B cell (primary cell): ENCODE data around the gene DEDD2. TPM values are rescaled to one million over a fixed set of nuclear protein-coding genes. Genes with fewer than 3 reads are reported as not detected.

Experiments
- ATAC-seq: fragments of 200-7000 bp; cut with Tn5 transposase; one replicate; pipeline ENCODE4 v1.10.0; 2021; ENCODE audit warnings: low read depth, mild to moderate bottlenecking, moderate number of reproducible peaks, moderate library complexity
- CTCF ChIA-PET: fragments of 350-600 bp; sonication (Branson Sonifier 250); formaldehyde crosslinking; loops from one replicate; lab custom pipeline; 2021; ENCODE audit warnings: antibody characterized with exemption, inconsistent platforms; lab: Charles Lee
- POLR2A ChIA-PET: fragments of 350-600 bp; sonication (Branson Sonifier 250); formaldehyde crosslinking; loops from one replicate; lab custom pipeline; 2021; ENCODE audit warnings: antibody characterized with exemption; lab: Charles Lee
- DNase-seq: peaks from one replicate; pipeline ENCODE4 v3.0.0; 2013
- H2AFZ ChIP-seq: 2 replicates; pipeline ENCODE4 v1.6.1; 2012; ENCODE audit warnings: mild to moderate bottlenecking, low read depth, low read length; ENCODE audit not compliant: insufficient read depth, poor library complexity, severe bottlenecking
- H3K27ac ChIP-seq, 2 donors: 1 replicate in 1 of 2; 2 replicates in 1 of 2; pipeline ENCODE4 v1.5.1; 2012 to 2013; ENCODE audit warnings: low read length in 2 of 2, mild to moderate bottlenecking in 2 of 2, moderate library complexity in 1 of 2
- H3K27me3 ChIP-seq, 4 experiments: fragments of 200-600 bp in 1 of 4; sonication (generic) in 1 of 4; replicated peaks in 1 of 4; 1 replicate in 2 of 4; 2 replicates in 2 of 4; pipeline versions ENCODE4 v1.6.1 to v1.7.0; 2013 to 2016; ENCODE audit warnings: low read length in 3 of 4, mild to moderate bottlenecking in 2 of 4, mixed read lengths in 1 of 4, moderate library complexity in 1 of 4; ENCODE audit not compliant: insufficient read depth in 4 of 4, control insufficient read depth in 3 of 4; ENCODE audit errors: control extremely low read depth in 1 of 4
- H3K36me3 ChIP-seq, 2 experiments: replicated peaks in 1 of 2; 1 replicate in 1 of 2; 2 replicates in 1 of 2; pipeline versions ENCODE4 v1.6.1 to v1.7.1; 2013; ENCODE audit warnings: low read length in 1 of 2; ENCODE audit not compliant: insufficient read depth in 2 of 2, control insufficient read depth in 1 of 2; ENCODE audit errors: control extremely low read depth in 1 of 2, extremely low read depth in 1 of 2
- H3K4me1 ChIP-seq, 2 donors: fragments of 200-600 bp in 1 of 2; sonication (generic) in 1 of 2; 1 replicate in 1 of 2; 2 replicates in 1 of 2; pipeline versions ENCODE4 v1.5.1 to v1.6.1; 2013 to 2017; ENCODE audit warnings: low read length in 2 of 2; ENCODE audit not compliant: control insufficient read depth in 2 of 2, insufficient read depth in 2 of 2
- H3K4me2 ChIP-seq: replicated peaks from 2 replicates; pipeline ENCODE3; 2012; ENCODE audit warnings: mild to moderate bottlenecking, low read depth, low read length; ENCODE audit not compliant: poor library complexity, severe bottlenecking
- H3K4me3 ChIP-seq, 5 experiments: fragments of 200-600 bp in 1 of 5; sonication (generic) in 1 of 5; 1 replicate in 3 of 5; 2 replicates in 2 of 5; pipeline versions ENCODE4 v1.5.1 to v1.7.0; 2011 to 2016; ENCODE audit warnings: low read length in 4 of 5, mild to moderate bottlenecking in 4 of 5, low read depth in 2 of 5, control low read depth in 1 of 5, moderate library complexity in 1 of 5; ENCODE audit not compliant: insufficient read depth in 1 of 5; ENCODE audit errors: control extremely low read depth in 1 of 5, extremely low read depth in 1 of 5
- H3K79me2 ChIP-seq: fragments of 200-600 bp; sonication (generic); one replicate; pipeline ENCODE4 v1.6.0; 2016; ENCODE audit warnings: low read length; ENCODE audit not compliant: control insufficient read depth, insufficient read depth
- H3K9ac ChIP-seq: fragments of 200-600 bp; sonication (generic); 2 replicates; pipeline ENCODE4 v1.6.1; 2017; ENCODE audit warnings: mild to moderate bottlenecking, low read length, moderate library complexity
- H3K9me3 ChIP-seq, 3 donors: one replicate each; pipeline versions ENCODE4 v1.6.1 to v1.7.1; 2013; ENCODE audit warnings: low read length in 2 of 3; ENCODE audit not compliant: control insufficient read depth in 2 of 3, insufficient read depth in 1 of 3; ENCODE audit errors: control extremely low read depth in 1 of 3
- H4K20me1 ChIP-seq: 2 replicates; pipeline ENCODE4 v1.6.0; 2012; ENCODE audit warnings: mild to moderate bottlenecking, low read length; ENCODE audit not compliant: insufficient read depth, control insufficient read depth, poor library complexity, severe bottlenecking
- H3K27ac Mint-ChIP-seq: one replicate; pipeline ENCODE4 v1.8.0; 2021; ENCODE audit warnings: mixed read lengths
- H3K27me3 Mint-ChIP-seq: one replicate; pipeline ENCODE4 v1.8.0; 2021; ENCODE audit warnings: mixed read lengths
- H3K4me1 Mint-ChIP-seq: one replicate; pipeline ENCODE4 v1.8.0; 2021; ENCODE audit warnings: mixed read lengths
- H3K4me3 Mint-ChIP-seq: one replicate; pipeline ENCODE4 v1.8.0; 2021; ENCODE audit warnings: mixed read lengths
- H3K9me3 Mint-ChIP-seq: one replicate; pipeline ENCODE4 v1.8.0; 2022; ENCODE audit warnings: mixed read lengths; ENCODE audit not compliant: insufficient read depth
- CTCF ChIP-seq: fragments of 200-600 bp; IDR thresholded peaks from one replicate; pipeline ENCODE4 v1.8.0; 2022; ENCODE audit warnings: antibody characterized with exemption, mild to moderate bottlenecking
- EZH2 ChIP-seq: IDR thresholded peaks from 2 replicates; pipeline ENCODE4 v1.6.1; 2012; ENCODE audit warnings: borderline replicate concordance, low read depth, mild to moderate bottlenecking, moderate library complexity, low read length; ENCODE audit not compliant: insufficient read depth, poor library complexity, severe bottlenecking
- WGBS: methylation state at CpG from one replicate; pipeline ENCODE4 v1.1.5; 2013; ENCODE audit warnings: missing lambda C conversion rate; ENCODE audit not compliant: insufficient coverage; 5-methylcytosine and 5-hydroxymethylcytosine counted together
- intact Hi-C: fragments of 100-400 bp; cut with micrococcal nuclease; formaldehyde crosslinking; loops from one replicate; pipeline ENCODE4 v1.10.0; 2022
- polyA plus RNA-seq: library from polyadenylated mRNA; depleted of rRNA; stranded (reverse); fragments of >200 nt; gene quantifications from 2 replicates; pipeline ENCODE4 v1.2.3, GENCODE V29; 2012
- total RNA-seq, 2 donors: library from RNA; stranded (reverse); fragments of 120-200 nt in 1 of 2; gene quantifications; 1 replicate in 1 of 2; 2 replicates in 1 of 2; pipeline versions ENCODE4 v1.2.3 to v1.2.4, GENCODE V29; 2013 to 2022

DEDD2 gene
- total and polyA plus RNA-seq, 2 donors (not counting 1 experiment from before 2014, with no cell fraction given), result 52.8 to 90.6 TPM

GRCh38 chr19:42196011-42197001, 21.2 kb downstream of the DEDD2 start:
- Histone ChIP-seq H3K36me3 (peaks cover 0 to 27% of the 10 kb centered on the region in 2 experiments), H3K4me1 (peaks cover 41 to 54% of the 10 kb centered on the region in 2 donors), H3K4me2 (peak overlapping the region; percentile 52), H4K20me1 (peaks cover 10% of the 10 kb centered on the region), H3K27ac (peak overlapping the region; percentile 45 to 73), H3K4me3 (no peak overlapping the region), H3K27me3 (no peaks in the 10 kb centered on the region), H2AFZ (no peak overlapping the region), H3K9me3 (peaks cover 0 to 7% (median 4%) of the 10 kb centered on the region in 3 donors), H3K79me2 (peaks cover 17% of the 10 kb centered on the region), H3K9ac (no peak overlapping the region)
- H3K4me3 Mint-ChIP-seq, result peak overlapping the region; percentile 19
- DNase-seq (no peak), ATAC-seq (no peak)
- H3K4me1 Mint-ChIP-seq, result peaks cover 59% of the 10 kb centered on the region
- TF ChIP-seq EZH2 (no peak), CTCF (no peak)
- intact Hi-C loops, result no loop called here
- peaks cover 2% of the 10 kb centered on the region for H3K9me3 Mint-ChIP-seq
- ChIA-PET POLR2A (no interaction called here), CTCF (no interaction called here)
- H3K27me3 Mint-ChIP-seq, result no peaks in the 10 kb centered on the region
- H3K27ac Mint-ChIP-seq, result peak overlapping the region; percentile 65
- WGBS, result 97% methylated on average over 47 of the region's 47 CpGs

GRCh38 chr19:42193706-42194105, 23.8 kb downstream of the DEDD2 start:
- CTCF ChIA-PET, result interaction anchor here (1.1 kb wide), 1 partner anchor 86 kb away, joined by 3 read pairs; no protein-coding TSS in a partner anchor
- no peaks in the 10 kb centered on the region for H3K27me3 Mint-ChIP-seq
- H3K4me3 Mint-ChIP-seq, result no peak overlapping the region

More at GRCh38 chr19:42193706-42194105, 23.8 kb downstream of the DEDD2 start:
- H3K9me3 ChIP-seq, result peaks cover 0 to 7% (median 4%) of the 10 kb centered on the region in 3 donors
- no peak overlapping the region for H3K4me2 ChIP-seq
- H3K79me2 ChIP-seq, result peaks cover 17% of the 10 kb centered on the region
- ATAC-seq (no peak), DNase-seq (no peak)
- peaks cover 0 to 18% of the 10 kb centered on the region in 2 experiments for H3K36me3 ChIP-seq
- no peak overlapping the region for H3K27ac ChIP-seq
- no peak overlapping the region for H2AFZ ChIP-seq
- TF ChIP-seq EZH2 (no peak), CTCF (no peak)
- H3K9me3 Mint-ChIP-seq, result peaks cover 2% of the 10 kb centered on the region
- H3K27ac Mint-ChIP-seq, result no peak overlapping the region
- intact Hi-C loops, result no loop called here
- peaks cover 37% of the 10 kb centered on the region for H3K4me1 Mint-ChIP-seq
- no peak overlapping the region for H3K4me3 ChIP-seq
- 100% methylated on average over 1 of the region's 3 CpGs for WGBS
- peaks cover 16 to 28% of the 10 kb centered on the region in 2 donors for H3K4me1 ChIP-seq
- peaks cover 8% of the 10 kb centered on the region for H4K20me1 ChIP-seq
- H3K9ac ChIP-seq, result no peak overlapping the region
- no peaks in the 10 kb centered on the region for H3K27me3 ChIP-seq
- POLR2A ChIA-PET, result interaction anchor here (0.6 kb wide), 1 partner anchor 17 kb away, joined by 6 read pairs; no protein-coding TSS in a partner anchor
